Measurements from ENCODE around the gene OR8J1.
"Not testable (repeated sequence)": the region's sequence is repeated elsewhere in the genome, so short reads cannot be mapped to it uniquely, and the experiment has no call there.

The OR8J1 gene, protein sequence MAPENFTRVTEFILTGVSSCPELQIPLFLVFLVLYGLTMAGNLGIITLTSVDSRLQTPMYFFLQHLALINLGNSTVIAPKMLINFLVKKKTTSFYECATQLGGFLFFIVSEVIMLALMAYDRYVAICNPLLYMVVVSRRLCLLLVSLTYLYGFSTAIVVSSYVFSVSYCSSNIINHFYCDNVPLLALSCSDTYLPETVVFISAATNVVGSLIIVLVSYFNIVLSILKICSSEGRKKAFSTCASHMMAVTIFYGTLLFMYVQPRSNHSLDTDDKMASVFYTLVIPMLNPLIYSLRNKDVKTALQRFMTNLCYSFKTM

DNA sequence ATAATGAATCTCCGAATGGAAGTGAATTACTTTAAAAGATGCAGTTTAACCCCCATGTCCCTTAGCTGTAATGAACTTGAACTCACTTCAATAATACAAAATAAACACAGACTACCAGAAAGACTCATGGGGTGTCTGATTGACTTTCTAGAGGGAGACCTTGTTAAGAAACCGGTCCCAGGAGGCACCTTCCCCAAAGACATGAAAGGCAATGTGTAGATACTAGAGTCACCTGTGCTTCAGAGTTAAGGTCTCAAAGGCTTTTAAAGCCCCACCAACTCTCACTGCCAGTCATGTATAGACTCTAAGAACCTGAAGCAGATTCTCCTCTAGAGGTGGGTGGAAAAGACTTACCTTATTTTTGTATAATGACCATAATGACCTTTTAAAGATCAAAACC is at the start of gene OR8J1:
TSS of gene OR8J1 (plus strand) at position 301 of the 400 bp plus-strand sequence. CDS start 5,956 bp downstream, outside the sequence.
- no peak for DNase-seq (ENCODE audit: low read depth in 2 of 2)

DNA sequence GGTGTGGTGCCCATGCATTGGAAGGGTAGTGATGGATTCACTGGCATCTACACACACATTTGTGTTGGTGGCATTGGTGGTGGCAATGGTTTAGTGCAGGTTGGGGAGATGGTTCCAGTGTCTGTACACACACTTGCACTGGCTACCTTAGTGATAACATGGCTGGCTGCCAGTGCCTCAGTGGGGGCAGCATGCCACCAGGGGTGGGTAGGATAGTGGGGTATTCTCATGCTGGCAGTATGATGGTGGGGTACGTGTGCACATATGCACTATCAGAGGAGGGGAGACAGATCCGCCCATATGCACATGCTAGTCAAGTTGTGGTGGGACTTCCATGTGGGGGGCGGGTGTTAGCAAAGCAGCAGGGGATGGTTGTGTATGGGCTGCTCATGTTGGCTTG is 46.3 kb upstream of the OR8J1 start:
- no peak for DNase-seq (ENCODE audit: low read depth in 2 of 2)

DNA sequence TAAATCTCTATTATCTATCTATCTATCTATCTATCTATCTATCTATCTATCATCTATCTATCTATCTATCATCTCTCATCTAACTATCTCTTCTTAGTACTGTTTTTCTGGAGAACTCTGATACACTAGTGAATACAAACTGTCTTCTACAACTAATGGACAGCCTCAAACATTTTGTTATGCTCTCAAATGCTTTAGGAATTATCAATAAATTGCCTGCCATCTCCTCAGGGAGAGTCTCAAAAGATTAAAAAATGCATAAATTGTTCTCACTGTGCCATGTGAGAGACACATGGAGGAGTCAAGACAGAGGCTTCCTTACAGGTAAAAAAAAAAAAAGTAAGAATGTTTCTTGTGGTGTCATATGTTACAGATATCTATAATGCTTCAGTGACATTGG is 39.2 kb upstream of the OR8J1 start, which contains the start of gene OR8K3:
TSS of gene OR8K3 (plus strand) at position 301 of the 400 bp plus-strand sequence. CDS start 3,163 bp downstream, outside the sequence.
- no peak for DNase-seq (ENCODE audit: low read depth in 2 of 2)

DNA sequence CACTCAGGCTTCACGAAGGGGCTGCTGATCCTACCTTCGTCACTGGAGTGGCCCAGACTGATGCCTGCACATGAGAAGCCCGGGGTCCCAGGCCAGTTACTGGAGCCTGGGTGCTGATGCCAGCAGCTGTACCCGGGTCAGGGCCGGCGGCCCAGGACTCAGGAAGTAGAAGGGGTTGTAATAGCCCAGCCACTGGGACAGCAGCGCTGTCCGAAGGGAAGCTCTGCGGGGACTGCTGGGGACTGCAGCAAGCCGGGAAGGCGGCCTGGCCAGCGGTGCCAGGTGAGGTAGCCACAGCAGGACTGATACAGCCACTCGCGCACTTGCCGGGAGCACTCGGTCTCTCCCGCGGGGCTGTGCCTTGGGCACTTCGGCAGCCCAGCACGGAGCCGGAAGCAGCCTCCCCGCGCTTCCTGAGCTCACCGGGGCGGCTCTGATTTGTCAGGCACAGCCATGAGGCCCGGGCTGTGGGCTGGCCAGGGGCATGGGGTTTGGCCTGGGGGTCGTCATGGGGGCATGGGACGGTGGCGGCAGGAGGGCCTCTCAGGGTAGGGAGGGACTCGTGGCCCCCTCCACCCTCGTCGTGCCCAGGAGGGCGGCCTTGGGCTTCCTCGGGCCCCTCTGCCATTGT is 22.1 kb upstream of the OR8J1 start:
- DNase-seq (ENCODE audit: low read depth in 2 of 2): no peak

DNA sequence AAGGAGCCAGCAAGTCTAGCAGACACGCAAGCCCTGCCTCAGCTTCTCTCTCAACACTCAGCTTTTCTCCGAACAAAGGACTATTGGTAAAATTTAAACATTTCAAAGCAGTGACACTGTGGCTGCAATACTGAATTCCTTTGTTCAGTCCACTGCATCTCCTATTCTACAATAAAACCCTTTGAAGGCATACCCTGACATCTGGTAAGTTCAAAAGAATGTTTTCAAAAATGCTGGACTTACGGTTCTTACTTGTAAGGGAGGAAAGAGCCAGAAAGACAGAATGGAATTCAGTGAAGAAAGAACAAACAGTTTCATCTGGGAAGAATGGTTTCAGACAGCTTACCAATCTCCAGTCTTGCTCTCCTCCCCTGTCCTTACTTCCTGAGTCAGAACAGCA is 20.9 kb upstream of the OR8J1 start:
- no peak for DNase-seq (ENCODE audit: low read depth in 2 of 2)

DNA sequence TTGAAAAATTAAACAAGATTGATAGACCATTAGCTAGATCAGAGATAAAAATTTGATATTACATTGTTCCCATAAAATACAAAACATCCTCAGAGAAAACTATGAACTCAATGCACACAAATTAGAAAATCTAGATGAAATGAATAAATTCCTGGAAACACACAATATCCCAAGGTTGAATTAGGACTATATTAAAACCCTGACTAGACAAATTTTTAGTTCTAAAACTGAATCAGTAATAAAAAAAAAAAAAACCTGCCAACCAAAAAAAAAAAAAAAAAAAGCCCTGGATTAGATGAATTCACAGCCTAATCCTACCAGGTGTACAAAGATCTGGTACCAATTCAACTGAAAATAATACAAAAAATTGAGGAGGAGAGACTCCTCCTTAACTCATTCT is 13.8 kb upstream of the OR8J1 start:
- no peak for DNase-seq (ENCODE audit: low read depth in 2 of 2)

DNA sequence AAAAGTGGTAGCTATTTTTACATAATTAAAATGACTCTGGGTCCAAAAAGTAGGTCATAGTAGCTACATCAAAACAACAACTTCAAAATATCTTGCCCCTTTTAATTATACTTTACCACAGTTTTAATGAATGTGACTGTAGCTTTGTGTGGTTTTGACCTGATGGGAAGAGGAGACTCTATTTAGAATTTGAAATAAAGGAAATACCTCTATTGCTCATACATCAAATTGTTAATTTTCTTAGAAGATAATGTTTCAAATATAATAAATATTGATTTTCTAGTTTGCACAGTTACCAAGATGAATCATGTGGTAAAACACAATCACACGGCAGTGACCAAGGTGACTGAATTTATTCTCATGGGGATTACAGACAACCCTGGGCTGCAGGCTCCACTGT is 8.4 kb upstream of the OR8J1 start, which contains the start of gene OR8K1:
TSS of gene OR8K1 (plus strand) at position 301 of the 400 bp plus-strand sequence. CDS start at position 301, 0 bp downstream.
- DNase-seq (ENCODE audit: low read depth in 2 of 2): no peak

DNA sequence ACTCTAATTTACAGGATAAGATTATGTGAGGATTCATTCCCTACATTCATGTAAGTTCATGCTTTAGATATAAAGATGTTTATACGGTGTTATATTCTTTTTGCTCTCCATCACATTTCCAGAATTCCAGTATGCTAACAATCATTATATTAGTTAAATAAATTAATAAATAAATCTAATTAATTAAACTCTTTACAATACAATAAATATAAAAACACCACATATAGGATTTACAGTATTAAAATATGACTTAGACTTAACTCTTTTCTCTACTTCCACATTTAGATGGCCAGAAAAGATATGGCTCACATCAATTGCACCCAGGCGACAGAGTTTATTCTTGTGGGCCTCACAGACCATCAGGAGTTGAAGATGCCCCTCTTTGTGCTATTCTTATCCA is 21.2 kb downstream of the OR8J1 start, which contains the start of gene OR8U1:
TSS of gene OR8U1 (plus strand) at position 301 of the 400 bp plus-strand sequence. CDS start at position 301, 0 bp downstream.
- no peak for DNase-seq (ENCODE audit: low read depth in 2 of 2)

DNA sequence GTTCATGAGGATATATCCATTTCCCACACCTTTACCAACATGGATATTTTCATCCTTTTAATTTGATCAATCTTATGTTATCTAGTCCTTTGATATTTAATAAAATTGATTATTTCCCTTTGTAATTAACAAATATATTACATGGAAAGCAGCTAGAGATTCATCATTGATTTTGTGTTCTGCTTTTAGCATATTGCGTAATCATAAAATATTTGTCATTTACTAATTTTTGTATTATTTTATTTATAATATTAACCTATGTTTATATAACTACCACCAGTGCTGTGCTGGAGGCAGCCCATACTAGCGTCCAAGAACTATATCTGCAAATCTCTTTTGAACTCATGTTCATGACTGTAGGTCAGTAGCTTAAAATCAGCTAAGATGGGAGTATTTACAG is 26.0 kb downstream of the OR8J1 start:
- DNase-seq (ENCODE audit: low read depth in 2 of 2): no peak

DNA sequence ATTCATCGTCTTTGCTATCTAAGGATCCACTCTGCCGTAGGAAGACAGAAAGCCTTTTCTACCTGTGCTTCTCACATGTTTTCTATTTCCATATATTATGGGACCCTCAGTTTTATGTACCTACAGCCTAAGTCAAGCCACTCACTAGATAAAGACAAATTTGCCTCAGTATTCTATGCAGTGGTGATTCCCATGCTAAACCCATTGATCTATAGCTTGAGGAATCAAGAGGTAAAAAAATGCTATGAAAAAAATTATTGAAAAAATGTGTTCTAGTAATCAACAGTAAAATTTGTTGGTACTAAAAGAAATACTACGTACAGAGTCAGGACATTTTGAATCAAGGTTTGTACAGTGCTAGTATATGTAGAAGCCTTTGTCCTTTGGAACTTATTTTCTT is 40.3 kb downstream of the OR8J1 start:
- no peak for DNase-seq (ENCODE audit: low read depth in 2 of 2)

DNA sequence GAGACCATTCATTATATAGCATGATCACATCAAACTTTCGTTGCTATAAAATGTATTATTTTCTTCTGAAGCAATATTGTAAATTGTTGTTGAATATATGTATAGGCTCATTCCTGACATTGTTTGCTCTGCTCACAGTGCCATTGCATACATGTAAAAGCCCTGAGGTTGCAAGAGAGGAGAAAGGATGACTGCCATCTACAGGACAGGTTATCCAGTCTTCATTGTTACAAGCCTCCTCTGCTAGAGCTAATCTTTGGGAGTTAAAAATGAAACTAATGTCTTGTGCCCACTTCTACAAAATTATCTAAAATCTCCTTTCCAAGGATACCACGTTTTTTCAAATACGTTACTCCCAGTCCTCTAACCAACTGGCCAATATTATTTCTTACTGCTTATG is 42.0 kb downstream of the OR8J1 start:
- no peak for DNase-seq (ENCODE audit: low read depth in 2 of 2)

DNA sequence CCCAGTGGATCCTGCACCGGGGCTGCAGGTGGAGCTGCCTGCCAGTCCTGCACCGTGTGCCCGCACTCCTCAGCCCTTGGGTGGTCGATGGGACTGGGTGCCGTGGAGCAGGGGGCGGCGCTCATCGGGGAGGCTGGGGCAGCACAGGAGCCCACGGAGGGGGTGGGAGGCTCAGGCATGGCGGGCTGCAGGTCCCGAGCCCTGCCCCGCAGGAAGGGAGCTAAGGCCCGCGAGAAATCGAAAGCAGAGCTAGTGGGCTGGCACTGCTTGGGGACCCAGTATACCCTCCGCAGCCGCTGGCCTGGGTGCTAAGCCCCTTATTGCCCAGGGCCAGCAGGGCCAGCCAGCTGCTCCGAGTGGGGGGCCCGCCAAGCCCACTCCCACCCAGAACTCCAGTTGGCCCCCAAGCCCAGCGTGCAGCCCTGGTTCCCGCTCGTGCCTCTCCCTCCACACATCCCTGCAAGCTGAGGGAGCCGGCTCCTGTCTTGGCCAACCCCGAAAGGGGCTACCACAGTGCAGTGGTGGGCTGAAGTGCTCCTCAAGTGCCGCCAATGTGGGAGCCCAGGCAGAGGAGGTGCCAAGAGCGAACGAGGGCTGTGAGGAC is 47.9 kb downstream of the OR8J1 start:
- DNase-seq (ENCODE audit: low read depth in 2 of 2): not testable (repeated sequence)

DNA sequence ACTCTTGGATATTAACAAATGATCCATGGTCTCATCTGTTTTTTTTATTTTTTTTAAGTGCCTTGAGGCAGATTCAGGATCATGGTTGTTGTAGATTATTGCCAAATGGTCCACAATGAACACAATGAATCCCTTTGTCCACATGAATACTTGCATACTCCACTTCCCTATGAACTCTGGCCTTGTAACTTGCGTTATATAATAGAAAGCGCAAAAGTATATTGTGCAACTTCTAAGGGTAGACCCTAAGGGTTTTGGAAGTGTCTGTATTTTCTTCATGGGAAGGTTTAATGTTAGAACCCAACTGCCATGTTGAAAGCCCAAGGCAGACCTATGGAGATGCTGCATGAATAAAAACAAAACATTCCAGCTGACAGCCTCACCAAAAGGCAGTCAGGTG is 50.3 kb downstream of the OR8J1 start:
- no peak for DNase-seq (ENCODE audit: low read depth in 2 of 2)

DNA sequence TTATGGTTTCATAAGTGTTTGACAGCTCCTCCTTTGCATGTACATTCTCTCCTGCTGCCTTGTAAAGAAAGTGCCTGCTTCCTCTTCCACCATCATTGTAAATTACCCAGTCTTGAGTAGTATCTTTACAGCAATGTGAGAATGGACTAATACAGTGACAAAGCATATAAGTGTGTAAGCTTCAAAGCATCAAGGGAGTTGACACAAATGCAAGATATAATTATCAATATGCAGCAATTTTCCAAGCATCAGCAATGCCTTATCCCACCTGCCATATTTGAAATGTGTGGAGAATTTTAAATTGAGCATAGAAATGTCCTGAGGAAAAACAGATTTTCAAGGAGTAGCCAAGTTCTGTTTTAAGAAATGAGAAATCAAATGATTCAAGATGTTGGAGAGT is 56.7 kb downstream of the OR8J1 start:
- DNase-seq (ENCODE audit: low read depth in 2 of 2): no peak

All from fibroblast of skin of left biceps (primary cell).